Activated T-cell treated with anti-CD3 and anti-CD28 coated beads for 1 hour (primary cell): ENCODE data around the gene MOV10L1.
"Not testable (repeated sequence)": the region's sequence is repeated elsewhere in the genome, so short reads cannot be mapped to it uniquely, and the experiment has no call there.

ENCODE experiments used
- DNase-seq: peaks from one replicate; pipeline ENCODE4 v3.0.0-alpha.2; 2020; ENCODE audit warnings: low read depth

The MOV10L1 gene

GRCh38 chr22:50105208-50106100 is 15.6 kb downstream of the MOV10L1 start:
- DNase-seq: no peak

GRCh38 chr22:50107529-50107928 is 17.7 kb downstream of the MOV10L1 start:
- DNase-seq: no peak

- no peak for DNase-seq
These were observed 21.2 kb downstream of the MOV10L1 start for GRCh38 chr22:50111056-50111455.

- no peak for DNase-seq
These were observed 22.6 kb downstream of the MOV10L1 start for GRCh38 chr22:50112151-50113118.

- DNase-seq: no peak
These were observed 24.6 kb downstream of the MOV10L1 start for GRCh38 chr22:50114221-50115021.

DNA sequence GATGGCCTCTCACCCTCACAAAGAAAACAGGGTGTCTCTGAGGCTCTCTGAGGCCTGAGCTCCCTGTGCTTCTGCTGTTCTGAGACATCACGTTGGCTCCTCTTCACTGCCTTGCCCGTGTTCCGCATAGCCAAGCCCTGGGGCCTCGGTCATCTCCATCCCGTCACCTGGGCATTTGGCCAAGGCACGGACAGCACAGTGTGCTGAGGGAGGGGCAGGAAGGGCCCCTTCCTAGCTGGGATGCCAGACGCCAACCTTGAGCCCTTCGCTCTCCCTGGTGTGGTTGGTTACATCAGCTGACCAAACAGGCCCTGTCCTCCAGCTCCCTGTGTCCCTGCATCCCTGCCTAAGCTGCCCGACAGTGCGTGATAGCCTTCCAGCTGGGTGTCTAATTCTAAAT is 25.9 kb downstream of the MOV10L1 start:
- DNase-seq: no peak

DNA sequence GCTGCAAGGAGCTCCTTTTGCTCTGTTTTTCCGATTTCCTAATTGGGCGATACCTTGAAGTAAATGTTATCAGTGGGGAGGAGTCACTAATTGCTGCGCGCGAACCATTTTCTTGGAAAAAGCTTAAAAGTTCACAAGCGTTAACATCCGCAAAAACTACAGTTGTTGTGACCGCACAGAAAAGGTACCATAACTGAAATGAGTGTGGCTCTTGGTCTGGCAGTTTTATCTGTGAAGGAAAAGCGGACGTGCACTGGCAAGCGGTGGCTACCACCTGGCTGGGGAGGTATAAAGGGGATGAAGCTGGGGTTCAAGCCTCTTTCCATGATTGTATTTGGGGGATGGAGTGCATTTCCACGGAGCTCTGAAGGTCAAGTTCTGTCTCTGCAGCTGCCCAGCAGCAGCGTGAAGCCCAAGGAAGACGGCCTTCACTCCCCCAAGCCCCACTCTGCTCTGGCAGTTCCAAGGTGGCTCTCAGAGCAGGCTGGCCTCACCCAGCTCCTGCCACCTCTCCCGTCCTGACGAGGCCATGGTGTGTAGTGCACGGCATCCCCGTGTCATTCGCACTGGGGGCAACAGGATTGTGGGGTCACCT is 27.5 kb downstream of the MOV10L1 start:
- DNase-seq: no peak

- no peak for DNase-seq
These were observed 28.3 kb downstream of the MOV10L1 start for GRCh38 chr22:50118129-50118528.

GRCh38 chr22:50118557-50119168 is 28.9 kb downstream of the MOV10L1 start:
- no peak for DNase-seq

- DNase-seq: no peak
These were observed 29.5 kb downstream of the MOV10L1 start for GRCh38 chr22:50119169-50119767.

DNA sequence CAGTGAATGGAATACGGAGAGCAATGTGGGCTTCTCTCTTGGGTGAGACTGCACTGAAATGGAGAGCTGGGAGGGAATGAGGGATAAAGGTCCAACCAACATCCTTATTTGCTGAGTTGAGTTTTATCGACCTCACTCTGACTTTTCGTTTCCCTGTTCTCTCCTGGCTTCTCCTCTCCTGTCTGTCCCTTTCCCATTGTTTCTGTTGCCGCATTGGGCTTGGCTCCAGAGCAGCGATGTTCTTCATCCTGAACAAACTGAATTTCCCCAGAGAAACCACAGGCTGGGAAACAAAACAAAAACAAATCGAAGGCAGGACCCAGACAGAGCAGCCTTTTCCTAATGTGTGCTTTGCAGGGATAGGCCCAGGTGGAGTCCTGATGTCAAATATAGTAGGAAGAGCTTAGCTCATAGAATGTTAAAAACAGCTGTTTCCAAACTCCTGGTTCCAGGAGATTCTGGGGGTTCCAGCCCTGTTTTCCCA is 30.0 kb downstream of the MOV10L1 start:
- no peak for DNase-seq

DNA sequence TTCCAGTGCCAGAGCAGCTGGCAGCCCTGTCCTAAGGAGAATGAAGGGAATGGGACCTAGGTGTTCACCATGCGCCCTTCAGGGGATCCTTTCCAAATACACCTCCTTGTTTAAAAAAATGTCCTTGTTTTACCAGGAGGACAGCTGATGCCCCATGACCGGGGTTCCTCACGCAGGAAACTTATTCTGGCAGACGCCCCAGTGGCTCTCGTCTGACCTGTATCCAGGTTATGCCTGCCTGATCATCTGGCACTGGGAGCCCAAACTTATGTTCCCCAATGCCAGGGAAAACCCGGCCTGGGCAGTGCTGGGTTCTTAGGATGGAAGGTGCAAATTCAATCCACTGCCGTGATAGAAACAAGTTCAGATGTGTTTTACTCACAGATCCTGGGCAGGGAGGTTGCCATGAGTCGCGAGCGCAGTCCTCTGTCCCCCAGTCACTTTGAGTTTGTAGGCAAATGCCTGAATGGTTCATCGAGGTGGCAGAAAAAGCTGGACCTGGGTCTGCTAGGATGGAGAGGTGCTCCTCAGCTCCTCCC is 31.5 kb downstream of the MOV10L1 start:
- DNase-seq: no peak

GRCh38 chr22:50123119-50123518 is 33.3 kb downstream of the MOV10L1 start:
- no peak for DNase-seq

- no peak for DNase-seq
These were observed 35.2 kb downstream of the MOV10L1 start for GRCh38 chr22:50125029-50125428.

DNA sequence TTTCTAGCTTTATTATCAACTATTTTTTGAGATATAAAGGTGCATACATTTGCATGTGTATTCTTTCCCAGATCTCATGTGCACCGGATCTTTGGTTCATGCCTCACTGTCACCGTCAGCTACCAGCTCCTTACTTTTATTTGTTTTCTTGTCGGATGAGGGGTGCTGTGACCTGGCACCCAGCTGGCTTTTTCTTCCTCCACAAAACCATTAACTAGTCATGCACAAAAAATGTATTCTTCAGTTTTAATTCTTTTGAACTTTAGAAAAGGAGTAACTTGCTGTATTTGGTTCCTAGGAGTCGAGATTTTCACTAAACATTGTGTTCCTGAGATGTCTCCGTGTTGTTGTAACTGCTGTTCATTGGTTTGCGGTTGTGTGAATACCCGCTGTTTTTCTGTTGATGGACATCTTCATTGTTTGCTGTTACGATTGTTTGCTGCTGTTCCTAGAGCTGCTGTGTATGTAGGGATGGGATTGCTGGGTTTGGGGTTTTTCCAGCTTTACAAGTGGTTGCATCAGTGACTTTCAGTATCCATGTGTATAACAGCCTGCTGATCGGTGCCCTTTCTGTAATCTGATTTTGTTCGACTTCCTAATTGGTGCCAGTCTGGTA is 39.4 kb downstream of the MOV10L1 start:
- no peak for DNase-seq

- DNase-seq: no peak
These were observed 42.1 kb downstream of the MOV10L1 start for GRCh38 chr22:50131894-50132293.

- DNase-seq: no peak
These were observed 44.7 kb downstream of the MOV10L1 start for GRCh38 chr22:50134481-50134880.

DNA sequence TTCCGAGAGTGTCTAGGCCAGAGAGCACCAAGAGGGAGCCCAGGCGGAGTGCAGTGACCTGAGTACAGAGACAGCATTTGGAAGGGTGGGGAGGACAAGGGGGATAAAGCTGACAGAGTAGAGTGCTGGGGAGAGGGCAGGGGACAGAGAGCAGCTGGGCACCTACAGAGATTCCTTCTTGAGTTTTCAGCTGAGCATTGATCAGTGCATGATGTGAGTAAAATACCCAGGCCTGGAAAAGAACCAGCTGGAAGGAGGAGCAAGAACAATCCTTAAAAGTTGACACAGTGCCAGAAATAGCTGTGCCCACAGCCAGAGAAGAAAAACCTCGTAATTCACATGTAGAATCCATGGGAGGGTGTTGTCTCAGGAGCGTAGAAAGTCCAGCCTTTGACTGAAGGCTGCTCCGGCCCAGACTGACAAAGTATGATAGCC is 46.8 kb downstream of the MOV10L1 start:
- DNase-seq: no peak

DNA sequence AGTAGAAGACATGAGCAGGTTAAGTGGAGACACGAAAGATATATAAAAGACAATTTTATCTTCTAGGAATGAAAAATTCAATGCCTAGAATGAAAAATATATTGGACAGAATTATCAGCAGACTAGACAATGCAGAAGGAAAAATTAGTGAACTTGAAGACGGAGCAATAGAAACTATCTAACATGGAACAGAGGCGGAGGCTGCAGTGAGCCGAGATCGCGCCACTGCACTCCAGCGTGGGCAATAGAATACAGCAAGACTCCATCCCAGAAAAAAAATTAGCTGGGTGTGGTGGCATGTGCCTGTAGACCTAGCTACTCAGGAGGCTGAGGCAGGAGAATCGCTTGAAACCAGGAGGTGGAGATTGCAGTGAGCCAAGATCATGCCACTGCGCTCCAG is 47.5 kb downstream of the MOV10L1 start:
- DNase-seq: not testable (repeated sequence)

- no peak for DNase-seq
These were observed 48.2 kb downstream of the MOV10L1 start for GRCh38 chr22:50138041-50138440.
